ENCODE measurements around the gene ARMCX4.
"Not testable (repeated sequence)": the region's sequence is repeated elsewhere in the genome, so short reads cannot be mapped to it uniquely, and the experiment has no call there.

Gene ARMCX4

GRCh38 chrX:101484135-101484534 is 1.1 kb upstream of the ARMCX4 start:
- no CpG with 5 or more reads among the region's 6 CpGs for WGBS
- no peak overlapping the region for H3K9ac ChIP-seq (ENCODE audit: low read depth, low read length)
- peaks cover 11% of the 10 kb centered on the region for H3K36me3 ChIP-seq (ENCODE audit: insufficient read depth, low read length)
- no peak overlapping the region for H3K27ac ChIP-seq (ENCODE audit: low read depth, low read length)
- H3K4me1 ChIP-seq (ENCODE audit: insufficient read depth, low read length): peaks cover 6% of the 10 kb centered on the region
- H3K4me3 ChIP-seq (ENCODE audit: low read length): no peak overlapping the region
- no peaks in the 10 kb centered on the region for H3K9me3 ChIP-seq (ENCODE audit: insufficient read depth, low read depth, low read length)
- H3K27me3 ChIP-seq (ENCODE audit: insufficient read depth, low read length): no peaks in the 10 kb centered on the region

DNA sequence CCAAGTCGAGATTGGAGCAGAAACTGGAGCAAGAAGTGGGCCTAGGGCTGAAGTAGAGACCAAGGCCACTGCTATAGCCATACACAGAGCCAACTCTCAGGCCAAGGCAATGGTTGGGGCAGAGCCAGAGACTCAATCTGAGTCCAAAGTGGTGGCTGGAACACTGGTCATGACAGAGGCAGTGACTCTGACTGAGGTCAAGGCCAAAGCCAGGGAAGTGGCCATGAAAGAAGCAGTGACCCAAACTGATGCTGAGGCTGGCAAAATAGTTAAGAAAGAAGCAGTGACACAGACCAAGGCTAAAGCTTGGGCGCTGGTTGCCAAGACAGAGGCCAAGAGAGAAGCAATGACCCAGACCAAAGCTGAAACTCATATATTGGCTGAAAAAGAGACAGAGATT is 3.5 kb downstream of the ARMCX4 start:
- H3K4me3 ChIP-seq (ENCODE audit: low read length): no peak overlapping the region
- H3K9me3 ChIP-seq (ENCODE audit: insufficient read depth, low read depth, low read length): no peaks in the 10 kb centered on the region
- H3K27me3 ChIP-seq (ENCODE audit: insufficient read depth, low read length): no peaks in the 10 kb centered on the region
- H3K27ac ChIP-seq (ENCODE audit: low read depth, low read length): no peak overlapping the region
- H3K9ac ChIP-seq (ENCODE audit: low read depth, low read length): no peak overlapping the region
- peaks cover 11% of the 10 kb centered on the region for H3K36me3 ChIP-seq (ENCODE audit: insufficient read depth, low read length)
- WGBS: 86% methylated on average over 2 of the region's 2 CpGs
- peaks cover 5% of the 10 kb centered on the region for H3K4me1 ChIP-seq (ENCODE audit: insufficient read depth, low read length)

DNA sequence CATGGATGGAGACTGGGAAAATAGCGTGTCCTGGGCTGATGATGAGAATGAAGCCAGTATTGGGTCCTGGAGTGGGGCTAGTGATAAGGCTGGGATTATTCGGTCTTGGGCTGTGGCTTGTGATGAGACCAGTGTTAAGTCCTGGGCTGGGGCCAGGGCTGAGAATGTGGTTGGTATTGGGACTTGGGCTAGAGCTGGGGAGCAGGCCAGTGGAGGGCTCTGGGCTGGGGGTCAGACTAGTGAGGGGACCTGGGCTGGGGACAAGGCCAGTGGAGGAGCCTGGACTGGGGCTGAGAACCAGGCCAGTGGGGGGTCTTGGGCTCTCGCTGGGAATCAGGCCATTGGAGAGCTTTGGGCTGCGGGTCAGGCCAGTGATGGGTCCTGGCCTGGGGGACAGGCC is 6.7 kb downstream of the ARMCX4 start:
- WGBS: 98% methylated on average over 4 of the region's 4 CpGs

GRCh38 chrX:101493225-101493624 is 8.0 kb downstream of the ARMCX4 start:
- Histone ChIP-seq H3K9ac (ENCODE audit: low read depth, low read length) (no peak overlapping the region), H3K27me3 (ENCODE audit: insufficient read depth, low read length) (no peaks in the 10 kb centered on the region), H3K4me3 (ENCODE audit: low read length) (no peak overlapping the region), H3K27ac (ENCODE audit: low read depth, low read length) (no peak overlapping the region), H3K4me1 (ENCODE audit: insufficient read depth, low read length) (no peaks in the 10 kb centered on the region), H3K36me3 (ENCODE audit: insufficient read depth, low read length) (peaks cover 3% of the 10 kb centered on the region; the same call in 1 of the 2 replicates), H3K9me3 (ENCODE audit: insufficient read depth, low read depth, low read length) (no peaks in the 10 kb centered on the region)
- WGBS: 85% methylated on average over 1 of the region's 1 CpG

More for the DNA sequence above, 6.7 kb downstream of the ARMCX4 start:
- Histone ChIP-seq H3K36me3 (ENCODE audit: insufficient read depth, low read length) (peaks cover 11% of the 10 kb centered on the region), H3K27me3 (ENCODE audit: insufficient read depth, low read length) (no peaks in the 10 kb centered on the region), H3K9ac (ENCODE audit: low read depth, low read length) (no peak overlapping the region), H3K4me1 (ENCODE audit: insufficient read depth, low read length) (no peaks in the 10 kb centered on the region), H3K27ac (ENCODE audit: low read depth, low read length) (no peak overlapping the region), H3K4me3 (ENCODE audit: low read length) (no peak overlapping the region), H3K9me3 (ENCODE audit: insufficient read depth, low read depth, low read length) (no peaks in the 10 kb centered on the region)

GRCh38 chrX:101502929-101503328 is 17.7 kb downstream of the ARMCX4 start:
- not testable (repeated sequence) for H3K27ac ChIP-seq (ENCODE audit: low read depth, low read length); H3K4me3 ChIP-seq (ENCODE audit: low read length); H3K9ac ChIP-seq (ENCODE audit: low read depth, low read length); H3K36me3 ChIP-seq (ENCODE audit: insufficient read depth, low read length); H3K27me3 ChIP-seq (ENCODE audit: insufficient read depth, low read length); H3K4me1 ChIP-seq (ENCODE audit: insufficient read depth, low read length); H3K9me3 ChIP-seq (ENCODE audit: insufficient read depth, low read depth, low read length)
- WGBS: no CpG with 5 or more reads among the region's 1 CpG

GRCh38 chrX:101507372-101507771 is 22.1 kb downstream of the ARMCX4 start:
- no peak overlapping the region for H3K27ac ChIP-seq (ENCODE audit: low read depth, low read length)
- H3K4me3 ChIP-seq (ENCODE audit: low read length): no peak overlapping the region
- H3K9ac ChIP-seq (ENCODE audit: low read depth, low read length): no peak overlapping the region
- H3K9me3 ChIP-seq (ENCODE audit: insufficient read depth, low read depth, low read length): no peaks in the 10 kb centered on the region
- no peaks in the 10 kb centered on the region for H3K27me3 ChIP-seq (ENCODE audit: insufficient read depth, low read length)
- H3K36me3 ChIP-seq (ENCODE audit: insufficient read depth, low read length): no peaks in the 10 kb centered on the region
- no peaks in the 10 kb centered on the region for H3K4me1 ChIP-seq (ENCODE audit: insufficient read depth, low read length)

GRCh38 chrX:101507986-101508385 is 22.7 kb downstream of the ARMCX4 start:
- Histone ChIP-seq H3K27ac (ENCODE audit: low read depth, low read length) (no peak overlapping the region), H3K36me3 (ENCODE audit: insufficient read depth, low read length) (no peaks in the 10 kb centered on the region), H3K27me3 (ENCODE audit: insufficient read depth, low read length) (no peaks in the 10 kb centered on the region), H3K4me3 (ENCODE audit: low read length) (no peak overlapping the region), H3K9ac (ENCODE audit: low read depth, low read length) (no peak overlapping the region), H3K4me1 (ENCODE audit: insufficient read depth, low read length) (no peaks in the 10 kb centered on the region), H3K9me3 (ENCODE audit: insufficient read depth, low read depth, low read length) (no peaks in the 10 kb centered on the region)
- WGBS: 95% methylated on average over 2 of the region's 4 CpGs

DNA sequence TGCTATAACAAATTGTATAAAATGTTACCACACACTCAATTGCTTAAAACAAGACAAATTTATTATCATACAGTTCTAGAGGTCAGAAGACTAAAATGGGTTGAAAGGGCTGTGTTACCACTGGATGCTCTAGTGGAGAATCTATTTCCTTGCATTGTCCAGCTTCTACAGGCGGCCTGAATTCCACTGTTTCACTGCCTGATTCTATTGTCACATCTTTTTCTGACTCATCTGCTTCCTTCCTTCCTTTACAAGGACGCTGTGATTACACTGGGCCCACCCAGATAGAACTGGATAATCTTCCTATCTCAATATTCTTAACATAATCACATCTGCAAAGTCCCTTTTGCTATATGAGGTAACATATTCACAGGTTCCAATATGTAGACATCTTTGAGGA is 45.7 kb downstream of the ARMCX4 start:
- Histone ChIP-seq H3K36me3 (ENCODE audit: insufficient read depth, low read length) (no peaks in the 10 kb centered on the region), H3K4me3 (ENCODE audit: low read length) (no peak overlapping the region), H3K9ac (ENCODE audit: low read depth, low read length) (no peak overlapping the region), H3K27ac (ENCODE audit: low read depth, low read length) (no peak overlapping the region), H3K9me3 (ENCODE audit: insufficient read depth, low read depth, low read length) (no peaks in the 10 kb centered on the region), H3K27me3 (ENCODE audit: insufficient read depth, low read length) (no peaks in the 10 kb centered on the region), H3K4me1 (ENCODE audit: insufficient read depth, low read length) (no peaks in the 10 kb centered on the region)
- WGBS: 87% methylated on average over 2 of the region's 2 CpGs

All from HUES64 (cell line).